Muscle of leg (tissue), 11 donors: ENCODE data around the gene PSKH1. TPM values are rescaled to one million over a fixed set of nuclear protein-coding genes. Genes with fewer than 3 reads are reported as not detected.
"Not testable (repeated sequence)": the region's sequence is repeated elsewhere in the genome, so short reads cannot be mapped to it uniquely, and the experiment has no call there.

Experiments used
- DNase-seq: peaks from one replicate; pipeline ENCODE4 v3.0.0; 2013
- H3K27ac ChIP-seq: one replicate; pipeline ENCODE4 v1.5.1; 2013; ENCODE audit warnings: mild to moderate bottlenecking, low read length, control low read depth
- H3K27me3 ChIP-seq: one replicate; pipeline ENCODE4 v1.6.1; 2013; ENCODE audit warnings: low read length; ENCODE audit not compliant: control insufficient read depth, insufficient read depth
- H3K36me3 ChIP-seq: one replicate; pipeline ENCODE4 v1.6.1; 2013; ENCODE audit warnings: low read length; ENCODE audit not compliant: control insufficient read depth, insufficient read depth
- H3K4me1 ChIP-seq: one replicate; pipeline ENCODE4 v1.6.1; 2013; ENCODE audit warnings: low read length; ENCODE audit not compliant: control insufficient read depth, insufficient read depth
- H3K4me3 ChIP-seq: one replicate; pipeline ENCODE4 v1.5.1; 2013; ENCODE audit warnings: low read length, control low read depth
- H3K9me3 ChIP-seq: replicated peaks from 2 replicates; pipeline ENCODE4 v1.6.1; 2013; ENCODE audit warnings: low read depth, low read length; ENCODE audit not compliant: control insufficient read depth
- WGBS: methylation state at CpG from one replicate; pipeline ENCODE4 v1.1.5; 2013; ENCODE audit warnings: missing lambda C conversion rate; ENCODE audit not compliant: insufficient coverage; 5-methylcytosine and 5-hydroxymethylcytosine counted together
- polyA plus RNA-seq, 8 donors: library from polyadenylated mRNA; unstranded; fragments of 120-200 nt; gene quantifications; one replicate each; pipeline versions ENCODE4 v1.2.1 to v1.2.3, GENCODE V29; 2013; ENCODE audit warnings: inconsistent platforms in 1 of 8, low replicate concordance in 1 of 8; ENCODE audit not compliant: insufficient read length in 8 of 8, insufficient read depth in 1 of 8
- total RNA-seq: library from RNA; stranded (reverse); fragments of 120-200 nt; gene quantifications from one replicate; pipeline ENCODE4 v1.2.4, GENCODE V29; 2013

PSKH1 gene
- total and polyA plus RNA-seq, 9 donors, result 8.6 to 26.1 (median 23.9) TPM

GRCh38 chr16:67853670-67854069 is 39.4 kb upstream of the PSKH1 start:
- no peak overlapping the region for H3K27ac ChIP-seq
- H3K4me1 ChIP-seq, result peaks cover 35% of the 10 kb centered on the region
- DNase-seq, result no peak
- H3K9me3 ChIP-seq, result no peaks in the 10 kb centered on the region
- H3K36me3 ChIP-seq, result peaks cover 21% of the 10 kb centered on the region
- no peaks in the 10 kb centered on the region for H3K27me3 ChIP-seq
- 93% methylated on average over 3 of the region's 3 CpGs for WGBS
- H3K4me3 ChIP-seq, result no peak overlapping the region

- no peaks in the 10 kb centered on the region for H3K9me3 ChIP-seq
- peaks cover 22% of the 10 kb centered on the region for H3K36me3 ChIP-seq
- H3K4me1 ChIP-seq, result peaks cover 38% of the 10 kb centered on the region
- no peak overlapping the region for H3K4me3 ChIP-seq
- no peaks in the 10 kb centered on the region for H3K27me3 ChIP-seq
- no peak overlapping the region for H3K27ac ChIP-seq
- 76% methylated on average over 5 of the region's 10 CpGs for WGBS
- no peak for DNase-seq
These were observed 37.3 kb upstream of the PSKH1 start for GRCh38 chr16:67855789-67856188.

GRCh38 chr16:67856927-67857546 is 36.0 kb upstream of the PSKH1 start:
- no peak for DNase-seq
- no peaks in the 10 kb centered on the region for H3K27me3 ChIP-seq
- H3K9me3 ChIP-seq, result no peaks in the 10 kb centered on the region
- no peak overlapping the region for H3K4me3 ChIP-seq
- peaks cover 28% of the 10 kb centered on the region for H3K36me3 ChIP-seq
- peaks cover 49% of the 10 kb centered on the region for H3K4me1 ChIP-seq
- WGBS, result 80% methylated on average over 4 of the region's 5 CpGs
- H3K27ac ChIP-seq, result peak overlapping the region; percentile 74

GRCh38 chr16:67857547-67858233 is 35.4 kb upstream of the PSKH1 start:
- DNase-seq, result peak; percentile 80
- no peak overlapping the region for H3K4me3 ChIP-seq
- peak overlapping the region; percentile 74 for H3K27ac ChIP-seq
- H3K9me3 ChIP-seq, result no peaks in the 10 kb centered on the region
- H3K4me1 ChIP-seq, result peaks cover 54% of the 10 kb centered on the region
- WGBS, result no CpG with 5 or more reads among the region's 3 CpGs
- H3K27me3 ChIP-seq, result no peaks in the 10 kb centered on the region
- peaks cover 24% of the 10 kb centered on the region for H3K36me3 ChIP-seq

- peak overlapping the region; percentile 72 for H3K27ac ChIP-seq
- no peaks in the 10 kb centered on the region for H3K27me3 ChIP-seq
- H3K4me3 ChIP-seq, result no peak overlapping the region
- H3K9me3 ChIP-seq, result no peaks in the 10 kb centered on the region
- peaks cover 24% of the 10 kb centered on the region for H3K36me3 ChIP-seq
- H3K4me1 ChIP-seq, result peaks cover 62% of the 10 kb centered on the region
- no peak for DNase-seq
- 71% methylated on average over 4 of the region's 4 CpGs for WGBS
These were observed 34.6 kb upstream of the PSKH1 start for GRCh38 chr16:67858500-67858899.

GRCh38 chr16:67860589-67861398 is 32.3 kb upstream of the PSKH1 start:
- WGBS, result 65% methylated on average over 3 of the region's 8 CpGs
- Histone ChIP-seq H3K27me3 (no peaks in the 10 kb centered on the region), H3K4me1 (peaks cover 63% of the 10 kb centered on the region), H3K4me3 (no peak overlapping the region), H3K9me3 (no peaks in the 10 kb centered on the region), H3K36me3 (peaks cover 26% of the 10 kb centered on the region), H3K27ac (peak overlapping the region; percentile 55)
- no peak for DNase-seq

- peak overlapping the region; percentile 25 for H3K27ac ChIP-seq
- WGBS, result 87% methylated on average over 6 of the region's 6 CpGs
- DNase-seq, result no peak
- H3K4me3 ChIP-seq, result no peak overlapping the region
- H3K36me3 ChIP-seq, result peaks cover 30% of the 10 kb centered on the region
- no peaks in the 10 kb centered on the region for H3K27me3 ChIP-seq
- H3K4me1 ChIP-seq, result peaks cover 59% of the 10 kb centered on the region
- H3K9me3 ChIP-seq, result no peaks in the 10 kb centered on the region
These were observed 31.2 kb upstream of the PSKH1 start for GRCh38 chr16:67861877-67862276.

GRCh38 chr16:67862623-67863583 is 30.2 kb upstream of the PSKH1 start:
- Histone ChIP-seq H3K9me3 (no peaks in the 10 kb centered on the region), H3K4me3 (no peak overlapping the region), H3K4me1 (peaks cover 49% of the 10 kb centered on the region), H3K36me3 (peaks cover 41% of the 10 kb centered on the region), H3K27me3 (no peaks in the 10 kb centered on the region), H3K27ac (peak overlapping the region; percentile 94)
- 54% methylated on average over 4 of the region's 11 CpGs for WGBS
- peak; percentile 95 for DNase-seq

GRCh38 chr16:67864044-67864443 is 29.0 kb upstream of the PSKH1 start:
- not testable (repeated sequence) for DNase-seq, H3K4me3 ChIP-seq, H3K27me3 ChIP-seq, H3K9me3 ChIP-seq
- Histone ChIP-seq H3K27ac (peak overlapping the region; percentile 94), H3K4me1 (peaks cover 40% of the 10 kb centered on the region), H3K36me3 (peaks cover 51% of the 10 kb centered on the region)
- 86% methylated on average over 2 of the region's 6 CpGs for WGBS
